IMR-90 (cell line): Measurements from ENCODE around the gene SRC. TPM values are rescaled to one million over a fixed set of nuclear protein-coding genes. Genes with fewer than 3 reads are reported as not detected.

Source experiments
- ATAC-seq: fragments of 200-7000 bp; cut with Tn5 transposase; 2 replicates; pipeline ENCODE4 v1.9.1; 2020; ENCODE audit warnings: low read depth, mild to moderate bottlenecking, moderate library complexity
- BruUV-seq: library from RNA; stranded (reverse); fragments of 400-500 nt; replicated peaks from 2 replicates; lab custom pipeline; 2021; lab: Mats Ljungman, UMichigan
- CTCF ChIA-PET: fragments of 300-600 bp; formaldehyde crosslinking; extraction: SDS; loops from one replicate; lab custom pipeline; 2021; ENCODE audit warnings: antibody characterized with exemption; lab: Yijun Ruan, JAX
- POLR2A ChIA-PET: fragments of 300-600 bp; sonication (Branson Sonifier 250); formaldehyde crosslinking; loops from one replicate; lab custom pipeline; 2022; ENCODE audit warnings: antibody characterized with exemption; ENCODE audit not compliant: unreplicated experiment; lab: Charles Lee
- DNase-seq: peaks from one replicate; pipeline ENCODE4 v3.0.0; 2013
- H2AFZ ChIP-seq: replicated peaks from 2 replicates; pipeline ENCODE3; 2013; ENCODE audit warnings: low read length, mild to moderate bottlenecking; ENCODE audit not compliant: poor library complexity
- H2AK5ac ChIP-seq: 2 replicates; pipeline ENCODE4 v1.6.1; 2013; ENCODE audit warnings: low read depth, low read length, inconsistent platforms
- H2AK9ac ChIP-seq: replicated peaks from 2 replicates; pipeline ENCODE3; 2013; ENCODE audit warnings: mild to moderate bottlenecking, low read depth, low read length, moderate library complexity; ENCODE audit not compliant: poor library complexity
- H2BK120ac ChIP-seq: 2 replicates; pipeline ENCODE4 v1.6.1; 2013; ENCODE audit warnings: low read depth, low read length, inconsistent platforms
- H2BK15ac ChIP-seq: 3 replicates; pipeline ENCODE4 v1.6.1; 2013; ENCODE audit warnings: low read depth, low read length, inconsistent platforms
- H2BK20ac ChIP-seq: 2 replicates; pipeline ENCODE4 v1.6.1; 2013; ENCODE audit warnings: low read depth, mild to moderate bottlenecking, inconsistent platforms, low read length, moderate library complexity
- H2BK5ac ChIP-seq: 2 replicates; pipeline ENCODE4 v1.6.1; 2013; ENCODE audit warnings: mild to moderate bottlenecking, low read depth, low read length, inconsistent platforms; ENCODE audit not compliant: poor library complexity, severe bottlenecking
- H3K14ac ChIP-seq: replicated peaks from 2 replicates; pipeline ENCODE4 v1.6.1; 2013; ENCODE audit warnings: low read depth, low read length, inconsistent platforms
- H3K18ac ChIP-seq: 2 replicates; pipeline ENCODE4 v1.6.1; 2013; ENCODE audit warnings: low read depth, low read length, control low read depth
- H3K23ac ChIP-seq: 2 replicates; pipeline ENCODE4 v1.6.1; 2013; ENCODE audit warnings: low read depth, low read length, inconsistent platforms
- H3K27ac ChIP-seq: 2 replicates; pipeline ENCODE4 v1.5.1; 2013; ENCODE audit warnings: mild to moderate bottlenecking, control low read depth, low read length; ENCODE audit not compliant: insufficient read depth
- H3K27me3 ChIP-seq: 2 replicates; pipeline ENCODE4 v1.6.1; 2013; ENCODE audit warnings: low read length; ENCODE audit not compliant: control insufficient read depth, insufficient read depth
- H3K36me3 ChIP-seq: 2 replicates; pipeline ENCODE4 v1.6.1; 2013; ENCODE audit warnings: low read length, mixed read lengths; ENCODE audit not compliant: control insufficient read depth, insufficient read depth
- H3K4ac ChIP-seq: 2 replicates; pipeline ENCODE4 v1.6.1; 2013; ENCODE audit warnings: low read depth, low read length, inconsistent platforms
- H3K4me1 ChIP-seq: 2 replicates; pipeline ENCODE4 v1.6.1; 2013; ENCODE audit warnings: low read length, mixed read lengths; ENCODE audit not compliant: control insufficient read depth, insufficient read depth
- H3K4me2 ChIP-seq: 2 replicates; pipeline ENCODE4 v1.6.1; 2013; ENCODE audit warnings: low read depth, mild to moderate bottlenecking, control low read depth, low read length, moderate library complexity
- H3K4me3 ChIP-seq: 2 replicates; pipeline ENCODE4 v1.5.1; 2013; ENCODE audit warnings: low read depth, mild to moderate bottlenecking, control low read depth, low read length, moderate library complexity; ENCODE audit not compliant: insufficient read depth
- H3K56ac ChIP-seq: 2 replicates; pipeline ENCODE4 v1.6.1; 2013; ENCODE audit warnings: low read length, inconsistent platforms; ENCODE audit not compliant: insufficient read depth; ENCODE audit errors: extremely low read depth
- H3K79me1 ChIP-seq, 2 experiments: 2 replicates each; pipeline ENCODE4 v1.6.1; 2013; ENCODE audit warnings: low read length in 2 of 2, inconsistent platforms in 1 of 2, low read depth in 1 of 2
- H3K9ac ChIP-seq: 2 replicates; pipeline ENCODE4 v1.6.1; 2013; ENCODE audit warnings: low read depth, low read length, control low read depth
- H3K9me1 ChIP-seq: 2 replicates; pipeline ENCODE4 v1.6.1; 2013; ENCODE audit warnings: low read length, inconsistent platforms; ENCODE audit not compliant: insufficient read depth
- H3K9me3 ChIP-seq: 2 replicates; pipeline ENCODE4 v1.6.1; 2013; ENCODE audit warnings: low read length; ENCODE audit not compliant: control insufficient read depth, insufficient read depth
- H4K20me1 ChIP-seq: 2 replicates; pipeline ENCODE4 v1.6.1; 2013; ENCODE audit warnings: low read length, inconsistent platforms; ENCODE audit not compliant: insufficient read depth
- H4K5ac ChIP-seq: 2 replicates; pipeline ENCODE4 v1.6.1; 2013; ENCODE audit warnings: mild to moderate bottlenecking, low read depth, low read length, control low read depth
- H4K8ac ChIP-seq, 2 experiments: 2 replicates each; pipeline ENCODE4 v1.6.1; 2013; ENCODE audit warnings: low read depth in 2 of 2, low read length in 2 of 2, control low read depth in 1 of 2, inconsistent platforms in 1 of 2
- H4K91ac ChIP-seq: 2 replicates; pipeline ENCODE4 v1.6.1; 2013; ENCODE audit warnings: low read depth, low read length, inconsistent platforms; ENCODE audit not compliant: insufficient read depth
- BHLHE40 ChIP-seq: fragments of 150-350 bp; IDR thresholded peaks from 2 replicates; pipeline ENCODE4 v1.6.1; 2016; ENCODE audit warnings: mild to moderate bottlenecking, low read depth, low read length
- CEBPB ChIP-seq: IDR thresholded peaks from 2 replicates; pipeline ENCODE4 v1.6.1; 2012; ENCODE audit warnings: low read depth, low read length, improper control_type of control experiment
- CTCF ChIP-seq: conservative IDR thresholded peaks from 2 replicates; pipeline ENCODE4 v1.5.1; 2012; ENCODE audit warnings: mild to moderate bottlenecking, low read depth, low read length, improper control_type of control experiment
- ELK1 ChIP-seq: fragments of 150-350 bp; IDR thresholded peaks from 2 replicates; pipeline ENCODE4 v1.6.1; 2016; ENCODE audit warnings: low read depth, mild to moderate bottlenecking, low read length, moderate library complexity, borderline replicate concordance
- FOS ChIP-seq: fragments of 150-350 bp; IDR thresholded peaks from 2 replicates; pipeline ENCODE4 v1.6.1; 2016; ENCODE audit warnings: low read depth, low read length
- MAFK ChIP-seq: IDR thresholded peaks from 2 replicates; pipeline ENCODE4 v1.6.1; 2012; ENCODE audit warnings: low read depth, low read length, improper control_type of control experiment
- MAZ ChIP-seq: IDR thresholded peaks from 2 replicates; pipeline ENCODE4 v1.6.1; 2012; ENCODE audit warnings: low read depth, mild to moderate bottlenecking, low read length, improper control_type of control experiment, moderate library complexity, borderline replicate concordance
- MXI1 ChIP-seq: IDR thresholded peaks from 2 replicates; pipeline ENCODE4 v1.6.1; 2012; ENCODE audit warnings: low read depth, mild to moderate bottlenecking, low read length, moderate library complexity, borderline replicate concordance
- NFE2L2 ChIP-seq: fragments of 150-350 bp; IDR thresholded peaks from 2 replicates; pipeline ENCODE4 v1.6.1; 2016; ENCODE audit warnings: low read depth, mild to moderate bottlenecking, low read length
- POLR2A ChIP-seq: IDR thresholded peaks from 2 replicates; pipeline ENCODE4 v1.6.1; 2012; ENCODE audit warnings: mild to moderate bottlenecking, low read depth, low read length
- RAD21 ChIP-seq: IDR thresholded peaks from 2 replicates; pipeline ENCODE4 v1.6.1; 2012; ENCODE audit warnings: low read length, improper control_type of control experiment
- RCOR1 ChIP-seq: IDR thresholded peaks from 2 replicates; pipeline ENCODE4 v1.6.1; 2012; ENCODE audit warnings: mild to moderate bottlenecking, low read length, improper control_type of control experiment; ENCODE audit not compliant: insufficient replicate concordance
- RFX5 ChIP-seq: IDR thresholded peaks from 2 replicates; pipeline ENCODE4 v1.8.0; 2012; ENCODE audit warnings: low read depth, mild to moderate bottlenecking, low read length, moderate library complexity
- SMC3 ChIP-seq: fragments of 150-350 bp; IDR thresholded peaks from 2 replicates; pipeline ENCODE4 v1.6.1; 2016; ENCODE audit warnings: low read depth, mild to moderate bottlenecking, antibody characterized with exemption, low read length, moderate library complexity
- USF2 ChIP-seq: fragments of 150-350 bp; IDR thresholded peaks from 2 replicates; pipeline ENCODE4 v1.6.1; 2017; ENCODE audit warnings: mild to moderate bottlenecking, antibody characterized with exemption, low read length, low read depth
- WGBS, 2 experiments: methylation state at CpG; one replicate each; pipeline versions ENCODE4 v1.1.5 to v1.1.7; 2013; ENCODE audit warnings: missing lambda C conversion rate in 2 of 2; ENCODE audit not compliant: insufficient read length in 1 of 2; ENCODE audit errors: extremely low coverage in 2 of 2; 5-methylcytosine and 5-hydroxymethylcytosine counted together
- dilution Hi-C: fragments of 300-500 bp; cut with HindIII; formaldehyde crosslinking; loops from one replicate; pipeline ENCODE4 v1.14.3; 2018; ENCODE audit warnings: low sequenced_read_pairs; ENCODE audit not compliant: unreplicated experiment
- in situ Hi-C: fragments of 300-500 bp; cut with MboI; formaldehyde crosslinking; loops from 3 replicates; pipeline ENCODE4 v1.14.3; 2019; ENCODE audit warnings: low sequenced_read_pairs, inconsistent platforms, mixed read lengths
- intact Hi-C: fragments of 100-400 bp; cut with micrococcal nuclease; formaldehyde crosslinking; loops from 2 replicates; pipeline ENCODE4 v1.10.0; 2022
- polyA plus RNA-seq, 3 experiments: library from polyadenylated mRNA; depleted of rRNA; stranded (reverse); fragments of >200 nt; gene quantifications; 2 replicates each; pipeline ENCODE4 v1.2.3, GENCODE V29; 2012; ENCODE audit warnings: low replicate concordance in 1 of 3
- total RNA-seq: library from RNA; depleted of rRNA; stranded (reverse); fragments of >200 nt; gene quantifications from 2 replicates; pipeline ENCODE4 v1.2.3, GENCODE V29; 2012

The SRC gene
- total and polyA plus RNA-seq, 2 of the 4 experiments (the other 2 are of a cell fraction): 7.0 to 24.2 TPM

- Histone ChIP-seq H3K4me2 (no peak overlapping the region), H3K27me3 (no peaks in the 10 kb centered on the region), H2AK5ac (no peak overlapping the region), H3K27ac (no peak overlapping the region), H3K18ac (no peak overlapping the region), H3K4me3 (no peak overlapping the region), H3K9me3 (no peaks in the 10 kb centered on the region), H3K4ac (no peak overlapping the region), H3K4me1 (no peaks in the 10 kb centered on the region), H3K23ac (no peak overlapping the region), H4K91ac (no peak overlapping the region), H2BK15ac (no peak overlapping the region), H2BK120ac (no peak overlapping the region), H2AK9ac (peak overlapping the region; percentile 65), H2BK20ac (no peak overlapping the region), H4K20me1 (peaks cover 11% of the 10 kb centered on the region; the same call in 1 of the 2 replicates), H2BK5ac (no peak overlapping the region), H4K5ac (no peak overlapping the region), H3K14ac (no peak overlapping the region), H3K9ac (no peak overlapping the region), H3K36me3 (peaks cover 41% of the 10 kb centered on the region), H2AFZ (no peak overlapping the region), H3K79me1 (peaks cover 0 to 6% of the 10 kb centered on the region in 2 experiments; a peak in 1 of 4 replicates), H3K9me1 (no peaks in the 10 kb centered on the region), H4K8ac (no peak overlapping the region), H3K56ac (no peak overlapping the region)
- ATAC-seq (no peak), DNase-seq (no peak)
- no peak for TF ChIP-seq CTCF
- TF ChIP-seq FOS: no peak
- TF ChIP-seq MAFK: no peak
- no peak for TF ChIP-seq POLR2A
- no peak for TF ChIP-seq RCOR1
- no peak for TF ChIP-seq NFE2L2
- TF ChIP-seq RAD21: no peak
- no peak for TF ChIP-seq RFX5
- TF ChIP-seq USF2: no peak
- TF ChIP-seq CEBPB: no peak
- TF ChIP-seq BHLHE40: no peak
- no peak for TF ChIP-seq MAZ
- no peak for TF ChIP-seq SMC3
- TF ChIP-seq MXI1: no peak
- TF ChIP-seq ELK1: no peak
- POLR2A ChIA-PET: no interaction called here
- dilution Hi-C loops (no loop called here), in situ Hi-C loops (loop anchor here (5.0 to 10.0 kb wide), 2 partner anchors 137 to 185 kb away; partner anchors contain the start of gene BLCAP), intact Hi-C loops (no loop called here)
- WGBS, 2 experiments: no CpG with 5 or more reads among the region's 6 CpGs
- CTCF ChIA-PET: interaction anchor here (0.6 kb wide), 1 partner anchor 124 kb away, joined by 3 read pairs; no protein-coding TSS in a partner anchor
- no TSS peak for BruUV-seq
Measured at GRCh38 chr20:37389844-37390275, 43.9 kb downstream of the SRC start.
